Measurements from ENCODE around the gene ASCC3. TPM values are rescaled to one million over a fixed set of nuclear protein-coding genes. Genes with fewer than 3 reads are reported as not detected.
A peak's percentile ranks its signal among the peaks of the same experiment; 100 is the strongest.

Gene ASCC3
- total and polyA plus RNA-seq, 2 experiments from 2014 or later, result 34.0 to 77.6 TPM

GRCh38 chr6:100461917-100462705, 419.0 kb downstream of the ASCC3 start:
- Histone ChIP-seq H2AFZ (no peak overlapping the region), H3K4me1 (ENCODE audit: insufficient read depth) (peaks cover 8% of the 10 kb centered on the region), H4K20me1 (ENCODE audit: insufficient read depth, poor library complexity, severe bottlenecking) (no peaks in the 10 kb centered on the region), H3K79me2 (no peaks in the 10 kb centered on the region), H3K27ac (no peak overlapping the region), H3K4me3 (no peak overlapping the region), H3K9me3 (ENCODE audit: low read depth) (no peaks in the 10 kb centered on the region), H3K36me3 (replicated peaks; ENCODE audit: insufficient read depth, low read depth) (no peaks in the 10 kb centered on the region), H3K4me2 (no peak overlapping the region), H3K9me2 (replicated peaks; ENCODE audit: insufficient read depth) (no peaks in the 10 kb centered on the region), H3K27me3 (peaks cover 100% of the 10 kb centered on the region)
- no peak for TF ChIP-seq CTCF (IDR thresholded peaks at IDR 0.05; ENCODE audit: poor library complexity)
- TF ChIP-seq EZH2phosphoT487 (IDR thresholded peaks at IDR 0.05; ENCODE audit: low read depth, severe bottlenecking, unreplicated experiment), result peak; percentile 51
- no peak for TF ChIP-seq EZH2 (IDR thresholded peaks at IDR 0.05; ENCODE audit: borderline replicate concordance)
- DNase-seq (ENCODE audit: low spot score), result no peak
- 15% methylated on average over 3 of the region's 3 CpGs for WGBS (ENCODE audit: low lambda C conversion rate, missing lambda C conversion rate)

- no peak overlapping the region for H3K4me3 ChIP-seq
- peaks cover 100% of the 10 kb centered on the region for H3K27me3 ChIP-seq
- no peak for DNase-seq (ENCODE audit: low spot score)
- peak overlapping the region; percentile 42 for H3K4me2 ChIP-seq
- H4K20me1 ChIP-seq (ENCODE audit: insufficient read depth, poor library complexity, severe bottlenecking), result no peaks in the 10 kb centered on the region
- no peak overlapping the region for H2AFZ ChIP-seq
- TF ChIP-seq EZH2 (IDR thresholded peaks at IDR 0.05; ENCODE audit: borderline replicate concordance), result peak; percentile 89
- no peak for TF ChIP-seq CTCF (IDR thresholded peaks at IDR 0.05; ENCODE audit: poor library complexity)
- TF ChIP-seq EZH2phosphoT487 (IDR thresholded peaks at IDR 0.05; ENCODE audit: low read depth, severe bottlenecking, unreplicated experiment), result peak; percentile 90
- WGBS (ENCODE audit: low lambda C conversion rate, missing lambda C conversion rate), result 3% methylated on average over 29 of the region's 29 CpGs
- H3K27ac ChIP-seq, result no peak overlapping the region
- H3K36me3 ChIP-seq (replicated peaks; ENCODE audit: insufficient read depth, low read depth), result no peaks in the 10 kb centered on the region
- H3K4me1 ChIP-seq (ENCODE audit: insufficient read depth), result peaks cover 8% of the 10 kb centered on the region
- H3K9me3 ChIP-seq (ENCODE audit: low read depth), result no peaks in the 10 kb centered on the region
- H3K9me2 ChIP-seq (replicated peaks; ENCODE audit: insufficient read depth), result no peaks in the 10 kb centered on the region
- H3K79me2 ChIP-seq, result no peaks in the 10 kb centered on the region
These were observed 419.7 kb downstream of the ASCC3 start for GRCh38 chr6:100461278-100461916.

- no peaks in the 10 kb centered on the region for H3K9me2 ChIP-seq (replicated peaks; ENCODE audit: insufficient read depth)
- peaks cover 12% of the 10 kb centered on the region for H3K4me1 ChIP-seq (ENCODE audit: insufficient read depth)
- WGBS (ENCODE audit: low lambda C conversion rate, missing lambda C conversion rate), result 4% methylated on average over 9 of the region's 9 CpGs
- no peaks in the 10 kb centered on the region for H3K79me2 ChIP-seq
- H3K4me2 ChIP-seq, result no peak overlapping the region
- no peak for DNase-seq (ENCODE audit: low spot score)
- H2AFZ ChIP-seq, result no peak overlapping the region
- H3K36me3 ChIP-seq (replicated peaks; ENCODE audit: insufficient read depth, low read depth), result no peaks in the 10 kb centered on the region
- no peaks in the 10 kb centered on the region for H4K20me1 ChIP-seq (ENCODE audit: insufficient read depth, poor library complexity, severe bottlenecking)
- no peak overlapping the region for H3K27ac ChIP-seq
- H3K27me3 ChIP-seq, result peaks cover 100% of the 10 kb centered on the region
- no peak overlapping the region for H3K4me3 ChIP-seq
- H3K9me3 ChIP-seq (ENCODE audit: low read depth), result no peaks in the 10 kb centered on the region
- no peak for TF ChIP-seq CTCF (IDR thresholded peaks at IDR 0.05; ENCODE audit: poor library complexity)
- TF ChIP-seq EZH2phosphoT487 (IDR thresholded peaks at IDR 0.05; ENCODE audit: low read depth, severe bottlenecking, unreplicated experiment), result no peak
- no peak for TF ChIP-seq EZH2 (IDR thresholded peaks at IDR 0.05; ENCODE audit: borderline replicate concordance)
These were observed 420.4 kb downstream of the ASCC3 start for GRCh38 chr6:100460650-100461204.

Measured in hepatocyte (in vitro differentiated cells).